Activated CD8-positive, alpha-beta T cell treated with anti-CD3 and anti-CD28 coated beads for 36 hours (primary cell): Measurements from ENCODE around the gene SPIRE2. TPM values are rescaled to one million over a fixed set of nuclear protein-coding genes. Genes with fewer than 3 reads are reported as not detected.

Experiments
- ATAC-seq: fragments of 200-7000 bp; cut with Tn5 transposase; one replicate; pipeline ENCODE4 v1.10.0; 2021; ENCODE audit warnings: mild to moderate bottlenecking, moderate library complexity
- CTCF ChIA-PET: fragments of 350-600 bp; sonication (Branson Sonifier 250); formaldehyde crosslinking; loops from one replicate; lab custom pipeline; 2021; ENCODE audit warnings: antibody characterized with exemption; lab: Charles Lee
- POLR2A ChIA-PET: fragments of 350-600 bp; sonication (Branson Sonifier 250); formaldehyde crosslinking; loops from one replicate; lab custom pipeline; 2021; ENCODE audit warnings: antibody characterized with exemption; lab: Charles Lee
- DNase-seq: peaks from one replicate; pipeline ENCODE4 v3.0.0-alpha.2; 2020
- H3K27ac Mint-ChIP-seq: one replicate; pipeline ENCODE4 v1.8.0; 2021; ENCODE audit warnings: mild to moderate bottlenecking, mixed read lengths
- H3K27me3 Mint-ChIP-seq: one replicate; pipeline ENCODE4 v1.8.0; 2021; ENCODE audit warnings: mixed read lengths
- H3K36me3 Mint-ChIP-seq: one replicate; pipeline ENCODE4 v1.8.0; 2021; ENCODE audit warnings: low read depth, mixed read lengths
- H3K4me1 Mint-ChIP-seq: one replicate; pipeline ENCODE4 v1.8.0; 2021; ENCODE audit warnings: low read depth, mixed read lengths
- H3K4me3 Mint-ChIP-seq: one replicate; pipeline ENCODE4 v1.8.0; 2021; ENCODE audit warnings: mild to moderate bottlenecking, moderate library complexity, mixed read lengths
- H3K9me3 Mint-ChIP-seq: one replicate; pipeline ENCODE4 v1.8.0; 2021; ENCODE audit warnings: mixed read lengths
- intact Hi-C: fragments of 100-400 bp; cut with micrococcal nuclease; formaldehyde crosslinking; loops from one replicate; pipeline ENCODE4 v1.10.0; 2022
- total RNA-seq, 2 experiments: library from RNA; stranded (reverse); gene quantifications; one replicate each; pipeline ENCODE4 v1.2.3, GENCODE V29; 2021
- TF ChIP-seq, protein P1 (sequence below): fragments of 200-600 bp; IDR thresholded peaks from one replicate; pipeline ENCODE4 v1.8.0; 2022; ENCODE audit warnings: antibody characterized with exemption, mild to moderate bottlenecking

Gene SPIRE2
- total RNA-seq, 2 experiments from 2014 or later: 0.27 to 0.29 TPM

DNA sequence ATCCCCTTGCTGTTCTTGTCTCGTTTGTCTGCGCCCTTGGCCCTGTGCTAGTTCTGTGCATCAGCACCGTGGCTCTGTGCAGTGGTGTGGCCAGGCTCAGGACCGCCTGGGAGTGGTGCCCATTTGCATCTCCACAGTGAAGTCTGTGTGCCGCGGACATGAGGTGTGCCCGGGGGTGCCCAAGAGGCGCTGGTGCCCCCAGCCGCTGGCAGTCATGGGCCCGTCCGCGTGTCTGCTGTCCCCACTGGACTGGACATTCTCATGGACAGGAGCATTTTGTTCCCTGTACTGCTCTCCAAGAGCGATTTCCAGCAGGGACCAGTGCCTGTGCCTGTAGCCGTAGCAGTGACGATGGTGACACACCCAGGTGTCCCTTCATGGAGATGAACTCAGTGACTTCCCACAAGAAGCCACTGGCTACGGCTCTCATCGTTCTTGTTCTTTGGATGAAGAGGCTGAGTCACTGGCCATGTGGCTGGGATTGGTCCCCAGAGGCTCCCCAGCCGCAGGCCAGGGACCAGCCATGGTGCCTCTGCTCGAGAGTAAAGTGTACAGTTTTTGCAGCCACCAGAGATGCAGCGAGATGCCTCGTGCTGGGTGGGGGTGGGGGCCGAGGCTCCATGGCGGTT is 77.3 kb downstream of the SPIRE2 start:
- TF ChIP-seq, protein P1, sequence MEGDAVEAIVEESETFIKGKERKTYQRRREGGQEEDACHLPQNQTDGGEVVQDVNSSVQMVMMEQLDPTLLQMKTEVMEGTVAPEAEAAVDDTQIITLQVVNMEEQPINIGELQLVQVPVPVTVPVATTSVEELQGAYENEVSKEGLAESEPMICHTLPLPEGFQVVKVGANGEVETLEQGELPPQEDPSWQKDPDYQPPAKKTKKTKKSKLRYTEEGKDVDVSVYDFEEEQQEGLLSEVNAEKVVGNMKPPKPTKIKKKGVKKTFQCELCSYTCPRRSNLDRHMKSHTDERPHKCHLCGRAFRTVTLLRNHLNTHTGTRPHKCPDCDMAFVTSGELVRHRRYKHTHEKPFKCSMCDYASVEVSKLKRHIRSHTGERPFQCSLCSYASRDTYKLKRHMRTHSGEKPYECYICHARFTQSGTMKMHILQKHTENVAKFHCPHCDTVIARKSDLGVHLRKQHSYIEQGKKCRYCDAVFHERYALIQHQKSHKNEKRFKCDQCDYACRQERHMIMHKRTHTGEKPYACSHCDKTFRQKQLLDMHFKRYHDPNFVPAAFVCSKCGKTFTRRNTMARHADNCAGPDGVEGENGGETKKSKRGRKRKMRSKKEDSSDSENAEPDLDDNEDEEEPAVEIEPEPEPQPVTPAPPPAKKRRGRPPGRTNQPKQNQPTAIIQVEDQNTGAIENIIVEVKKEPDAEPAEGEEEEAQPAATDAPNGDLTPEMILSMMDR: no peak
- peaks cover 4% of the 10 kb centered on the region for H3K4me1 Mint-ChIP-seq
- H3K9me3 Mint-ChIP-seq: no peaks in the 10 kb centered on the region
- intact Hi-C loops: no loop called here
- peaks cover 31% of the 10 kb centered on the region for H3K36me3 Mint-ChIP-seq
- ATAC-seq: no peak
- no peaks in the 10 kb centered on the region for H3K27me3 Mint-ChIP-seq
- no peak overlapping the region for H3K4me3 Mint-ChIP-seq
- DNase-seq: no peak
- H3K27ac Mint-ChIP-seq: no peak overlapping the region
- POLR2A ChIA-PET: interaction anchor here (0.7 kb wide), 1 partner anchor 23 kb away, joined by 3 read pairs; no protein-coding TSS in a partner anchor
- CTCF ChIA-PET: no interaction called here

DNA sequence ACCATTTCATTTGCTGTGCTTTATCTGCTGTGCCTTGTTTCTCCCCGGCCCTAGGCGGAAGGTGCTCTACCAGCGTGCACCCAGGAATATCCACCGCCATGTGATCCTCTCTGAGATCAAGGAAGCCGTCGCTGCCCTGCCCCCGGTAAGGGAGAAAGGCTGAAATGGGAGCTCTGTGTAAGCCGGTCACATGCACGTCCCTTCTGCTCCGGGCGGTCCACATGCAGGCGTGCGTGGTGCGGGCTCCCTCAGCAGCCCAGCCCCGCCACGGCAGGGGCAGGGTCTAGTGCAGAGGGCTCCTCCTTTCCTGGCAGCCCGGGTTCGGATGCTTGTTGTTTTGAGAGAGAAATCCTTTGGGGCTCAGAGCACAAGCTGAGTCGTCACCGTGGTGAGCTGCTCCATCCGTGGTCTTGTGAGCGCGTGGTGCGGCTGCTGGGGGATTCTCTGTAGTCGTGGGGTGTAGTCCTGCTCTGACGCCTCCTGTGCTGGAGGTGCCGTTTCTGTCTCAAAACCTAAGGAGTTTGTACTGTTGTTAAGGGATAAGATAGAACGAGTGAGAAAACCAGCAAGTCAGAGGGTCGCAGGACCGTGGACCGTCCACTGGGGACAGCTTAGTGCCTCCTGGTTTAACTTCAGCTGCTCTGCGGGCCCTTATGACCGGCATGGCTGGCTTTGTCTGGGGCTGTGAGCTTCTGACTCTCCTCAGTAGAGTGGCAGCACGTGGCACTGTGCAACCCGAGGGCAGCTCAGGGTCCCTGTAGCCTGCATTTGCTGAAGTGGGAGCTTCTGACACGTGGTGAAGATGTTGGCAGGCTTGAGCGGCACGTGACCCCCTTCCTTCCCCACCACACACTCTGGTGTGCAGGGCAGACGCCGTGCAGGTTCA is 78.1 kb downstream of the SPIRE2 start:
- Mint-ChIP-seq H3K4me1 (peaks cover 4% of the 10 kb centered on the region), H3K4me3 (no peak overlapping the region)

DNA sequence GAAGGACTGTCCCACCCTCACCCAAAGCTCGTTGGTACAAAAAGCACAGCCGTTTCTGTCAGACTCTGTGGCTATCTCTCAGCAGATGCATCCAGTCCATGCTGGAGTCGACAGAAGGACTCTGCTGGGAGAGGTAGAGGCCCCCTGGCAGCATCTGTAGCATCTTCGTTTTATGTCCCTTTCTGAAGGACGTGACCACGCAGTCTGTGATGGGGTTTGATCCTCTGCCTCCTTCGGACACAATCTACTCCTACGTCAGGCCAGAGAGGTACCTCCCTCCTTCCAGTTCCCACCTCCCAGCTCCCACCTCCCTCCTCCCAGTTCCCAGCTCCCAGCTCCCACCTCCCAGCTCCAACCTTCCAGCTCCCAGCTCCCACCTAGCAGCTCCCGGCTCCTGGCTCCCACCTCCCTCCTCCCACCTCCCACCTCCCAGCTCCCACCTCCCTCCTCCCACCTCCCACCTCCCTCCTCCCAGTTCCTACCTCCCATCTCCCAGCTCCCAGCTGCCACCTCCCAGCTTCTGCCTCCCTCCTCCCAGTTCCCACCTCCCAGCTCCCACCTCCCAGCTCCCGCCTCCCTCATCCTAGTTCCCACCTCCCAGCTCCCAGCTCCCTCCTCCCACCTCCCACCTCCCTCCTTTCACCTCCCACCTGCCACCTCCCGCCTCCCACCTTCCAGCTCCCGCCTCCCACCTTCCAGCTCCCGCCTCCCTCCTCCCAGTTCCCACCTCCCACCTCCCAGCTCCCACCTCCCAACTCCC is 79.0 kb downstream of the SPIRE2 start:
- TF ChIP-seq, protein P1: no peak
- intact Hi-C loops: no loop called here
- CTCF ChIA-PET: interaction anchor here (1.4 to 3.9 kb wide), 3 partner anchors 12 to 114 kb away, joined by 4 to 16 read pairs (median 7); partner anchors contain the start of gene MC1R
- ATAC-seq: no peak
- POLR2A ChIA-PET: interaction anchor here (0.6 to 2.2 kb wide), 6 partner anchors 10 to 201 kb away, joined by 3 to 9 read pairs (median 3); partner anchors contain the start of genes MC1R and TCF25
- H3K27me3 Mint-ChIP-seq: no peaks in the 10 kb centered on the region
- H3K27ac Mint-ChIP-seq: no peak overlapping the region
- peaks cover 30% of the 10 kb centered on the region for H3K36me3 Mint-ChIP-seq
- no peak overlapping the region for H3K4me3 Mint-ChIP-seq
- H3K4me1 Mint-ChIP-seq: peaks cover 4% of the 10 kb centered on the region
- no peak for DNase-seq
- no peaks in the 10 kb centered on the region for H3K9me3 Mint-ChIP-seq

More for the DNA sequence above, 78.1 kb downstream of the SPIRE2 start:
- no peak overlapping the region for H3K27ac Mint-ChIP-seq
- ChIA-PET POLR2A (interaction anchor here (0.7 to 2.1 kb wide), 3 partner anchors 12 to 33 kb away, joined by 3 to 8 read pairs (median 3); partner anchors contain the start of genes MC1R and TCF25), CTCF (no interaction called here)
- TF ChIP-seq, protein P1: no peak
- intact Hi-C loops: no loop called here
- H3K27me3 Mint-ChIP-seq: no peaks in the 10 kb centered on the region
- ATAC-seq: no peak
- H3K9me3 Mint-ChIP-seq: no peaks in the 10 kb centered on the region
- peaks cover 29% of the 10 kb centered on the region for H3K36me3 Mint-ChIP-seq
- no peak for DNase-seq

DNA sequence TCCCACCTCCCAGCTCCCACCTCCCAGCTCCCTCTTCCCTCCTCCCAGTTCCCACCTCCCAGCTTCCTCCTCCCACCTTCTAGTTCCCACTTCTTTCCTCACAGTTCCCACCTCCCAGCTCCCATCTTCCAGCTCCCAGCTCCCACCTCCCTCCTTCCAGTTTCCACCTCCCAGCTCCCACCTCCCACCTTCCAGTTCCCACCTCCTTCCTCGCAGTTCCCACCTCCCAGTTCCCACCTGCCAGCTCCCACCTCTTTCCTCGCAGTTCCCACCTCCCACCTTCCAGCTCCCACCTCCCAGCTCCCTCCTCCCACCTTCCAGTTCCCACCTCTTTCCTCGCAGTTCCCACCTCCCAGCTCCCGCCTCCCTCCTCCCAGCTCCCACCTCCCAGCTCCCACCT is 80.0 kb downstream of the SPIRE2 start:
- CTCF ChIA-PET: interaction anchor here (1.2 to 3.9 kb wide), 6 partner anchors 11 to 202 kb away, joined by 3 to 25 read pairs (median 6); partner anchors contain the start of genes DEF8 and MC1R
- H3K4me1 Mint-ChIP-seq: peaks cover 4% of the 10 kb centered on the region
- H3K9me3 Mint-ChIP-seq: no peaks in the 10 kb centered on the region
- POLR2A ChIA-PET: interaction anchor here (0.6 to 2.9 kb wide), 8 partner anchors 9 to 202 kb away, joined by 3 to 9 read pairs (median 3); partner anchors contain the start of genes MC1R, TCF25 and TUBB3
- peaks cover 33% of the 10 kb centered on the region for H3K36me3 Mint-ChIP-seq
- DNase-seq: no peak
- H3K27me3 Mint-ChIP-seq: no peaks in the 10 kb centered on the region
- no peak for ATAC-seq
- H3K4me3 Mint-ChIP-seq: no peak overlapping the region
- intact Hi-C loops: no loop called here
- no peak overlapping the region for H3K27ac Mint-ChIP-seq
- TF ChIP-seq, protein P1: no peak
